Stimulated activated CD8-positive, alpha-beta memory T cell treated with anti-CD3 and anti-CD28 coated beads, Interleukin-15, amount 100 ng/mL, for 48 hours (primary cell): Measurements from ENCODE around the gene VWA8.

Source experiments
- DNase-seq, 2 donors: peaks; one replicate each; pipeline ENCODE4 v3.0.0-alpha.2; 2020; ENCODE audit warnings: low read depth in 2 of 2

The VWA8 gene

GRCh38 chr13:41520660-41521630, 440.0 kb downstream of the VWA8 start:
- no peak for DNase-seq

DNA sequence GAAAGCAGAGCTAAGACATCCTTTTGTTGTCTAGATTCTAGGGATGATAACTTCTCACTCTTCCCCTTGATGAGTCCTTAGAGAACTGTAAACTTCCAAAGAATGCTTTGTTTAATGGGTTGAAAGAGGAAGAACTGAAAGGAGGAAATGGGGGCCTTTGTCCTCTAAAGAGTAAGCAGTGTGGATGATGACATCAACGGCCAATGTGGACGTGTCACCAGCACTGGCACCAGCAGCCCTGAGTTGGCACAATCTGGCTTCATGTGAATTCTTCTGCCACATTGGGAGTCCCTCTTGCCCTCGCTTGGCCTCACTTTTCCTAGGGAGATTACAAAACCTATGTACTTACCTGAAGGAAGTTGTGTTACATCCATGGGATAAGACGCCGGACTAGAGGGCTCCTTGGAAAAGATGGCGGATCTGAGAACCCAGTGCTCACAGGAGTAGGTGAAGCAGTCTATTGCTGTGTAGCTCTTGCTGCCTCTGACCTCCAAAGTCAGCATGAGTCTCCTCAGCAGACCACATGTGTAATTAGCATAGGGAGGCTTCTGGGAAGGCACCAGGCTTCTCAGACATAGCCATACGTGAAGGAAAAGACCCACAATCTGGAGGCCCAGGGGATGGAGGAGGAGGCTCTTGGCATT, 440.8 kb downstream of the VWA8 start:
- no peak for DNase-seq
